Endothelial cell of umbilical vein (primary cell): ENCODE measurements around the gene KLRK1. TPM values are rescaled to one million over a fixed set of nuclear protein-coding genes. Genes with fewer than 3 reads are reported as not detected.
"Not testable (repeated sequence)": the region's sequence is repeated elsewhere in the genome, so short reads cannot be mapped to it uniquely, and the experiment has no call there.

ENCODE experiments used
- BruUV-seq: library from RNA; stranded (reverse); fragments of 400-500 nt; replicated peaks from 2 replicates; lab custom pipeline; 2021; lab: Mats Ljungman, UMichigan
- CTCF ChIA-PET: fragments of 300-600, 350-600 bp; sonication (Branson Sonifier 250); formaldehyde crosslinking; loops from one replicate; lab custom pipeline; 2021; ENCODE audit warnings: antibody characterized with exemption, inconsistent platforms; lab: Charles Lee
- POLR2A ChIA-PET: fragments of 300-600, 350-600 bp; sonication (Branson Sonifier 250); formaldehyde crosslinking; loops from one replicate; lab custom pipeline; 2021; ENCODE audit warnings: antibody characterized with exemption, inconsistent platforms; lab: Charles Lee
- DNase-seq: peaks from one replicate; pipeline ENCODE4 v3.0.0-alpha.2; 2011; ENCODE audit warnings: low read depth, low spot score
- FAIRE-seq: peaks from 2 replicates; lab custom pipeline; 2011; peaks lifted over from hg19 to GRCh38; lab: Jason Lieb, UNC
- H2AFZ ChIP-seq: 2 replicates; pipeline ENCODE4 v1.6.0; 2012; ENCODE audit warnings: low read depth, low read length, control low read depth, inconsistent platforms
- H3K27ac ChIP-seq: 2 replicates; pipeline ENCODE4 v1.5.1; 2011; ENCODE audit warnings: low read depth, mild to moderate bottlenecking, control low read depth, low read length, moderate library complexity; ENCODE audit not compliant: insufficient read depth
- H3K27me3 ChIP-seq, 2 experiments: 2 replicates each; pipeline versions ENCODE4 v1.6.0 to v1.6.1; 2011; ENCODE audit warnings: low read length in 2 of 2, mixed read lengths in 1 of 2; ENCODE audit not compliant: control insufficient read depth in 2 of 2, insufficient read depth in 2 of 2
- H3K36me3 ChIP-seq, 2 experiments: 2 replicates in 1 of 2; 3 replicates in 1 of 2; pipeline ENCODE4 v1.5.1; 2011; ENCODE audit warnings: low read length in 2 of 2, mild to moderate bottlenecking in 1 of 2, moderate library complexity in 1 of 2; ENCODE audit not compliant: control insufficient read depth in 2 of 2, insufficient read depth in 2 of 2; ENCODE audit errors: extremely low read depth in 1 of 2
- H3K4me1 ChIP-seq: 3 replicates; pipeline ENCODE4 v1.5.1; 2011; ENCODE audit warnings: mild to moderate bottlenecking, low read length; ENCODE audit not compliant: control insufficient read depth, insufficient read depth; ENCODE audit errors: extremely low read depth
- H3K4me2 ChIP-seq: 2 replicates; pipeline ENCODE4 v1.6.1; 2011; ENCODE audit warnings: low read length, control low read depth, mixed read lengths; ENCODE audit not compliant: insufficient read depth
- H3K4me3 ChIP-seq, 3 experiments: fragments of 200-600 bp in 1 of 3; sonication (generic), shearing (Covaris generic) in 1 of 3; replicated peaks in 1 of 3; 2 replicates each; pipeline ENCODE4 v1.5.1; 2011 to 2016; ENCODE audit warnings: control low read depth in 3 of 3, low read length in 3 of 3, mild to moderate bottlenecking in 2 of 3, inconsistent platforms in 1 of 3, low read depth in 1 of 3, moderate library complexity in 1 of 3; ENCODE audit not compliant: insufficient read depth in 1 of 3
- H3K79me2 ChIP-seq: 2 replicates; pipeline ENCODE4 v1.6.0; 2012; ENCODE audit warnings: low read length, inconsistent platforms; ENCODE audit not compliant: control insufficient read depth, insufficient read depth
- H3K9ac ChIP-seq: replicated peaks from 2 replicates; pipeline ENCODE3; 2011; ENCODE audit warnings: low read length, control low read depth; ENCODE audit not compliant: insufficient read depth; ENCODE audit errors: extremely low read depth
- H3K9me1 ChIP-seq: replicated peaks from 3 replicates; pipeline ENCODE4 v1.6.0; 2011; ENCODE audit warnings: mild to moderate bottlenecking, low read length; ENCODE audit not compliant: control insufficient read depth, insufficient read depth; ENCODE audit errors: extremely low read depth
- H3K9me3 ChIP-seq: replicated peaks from 2 replicates; pipeline ENCODE4 v1.5.1; 2012; ENCODE audit warnings: low read length, inconsistent platforms; ENCODE audit not compliant: control insufficient read depth, insufficient read depth
- H4K20me1 ChIP-seq: replicated peaks from 2 replicates; pipeline ENCODE3; 2011; ENCODE audit warnings: mild to moderate bottlenecking, low read length; ENCODE audit not compliant: control insufficient read depth, insufficient read depth; ENCODE audit errors: extremely low read depth
- FOS ChIP-seq: IDR thresholded peaks from 2 replicates; pipeline ENCODE4 v1.6.1; 2011; ENCODE audit warnings: mild to moderate bottlenecking, low read length, moderate library complexity, borderline replicate concordance; ENCODE audit not compliant: insufficient read depth
- dilution Hi-C: fragments of 300-500 bp; cut with MboI; formaldehyde crosslinking; loops from one replicate; pipeline ENCODE4 v1.15.0; 2019; ENCODE audit warnings: low sequenced_read_pairs; ENCODE audit not compliant: extremely low pct_ligation_motif_present
- intact Hi-C: fragments of 100-400 bp; cut with micrococcal nuclease; formaldehyde crosslinking; loops from one replicate; pipeline ENCODE4 v1.10.0; 2022
- polyA plus RNA-seq, 4 experiments: library from polyadenylated mRNA; depleted of rRNA in 3 of 4; stranded (reverse) in 3 of 4; unstranded in 1 of 4; fragments of >200 nt; gene quantifications; 2 replicates each; pipeline versions ENCODE4 v1.2.1 to v1.2.3, GENCODE V29; 2011 to 2012; ENCODE audit warnings: missing spikeins in 1 of 4
- total RNA-seq: library from RNA; stranded (reverse); gene quantifications from 2 replicates; pipeline ENCODE4 v1.2.3, GENCODE V29; 2021

The KLRK1 gene
- total and polyA plus RNA-seq, 2 donors (not counting 3 experiments of a cell fraction or from before 2014, with no cell fraction given): not detected

DNA sequence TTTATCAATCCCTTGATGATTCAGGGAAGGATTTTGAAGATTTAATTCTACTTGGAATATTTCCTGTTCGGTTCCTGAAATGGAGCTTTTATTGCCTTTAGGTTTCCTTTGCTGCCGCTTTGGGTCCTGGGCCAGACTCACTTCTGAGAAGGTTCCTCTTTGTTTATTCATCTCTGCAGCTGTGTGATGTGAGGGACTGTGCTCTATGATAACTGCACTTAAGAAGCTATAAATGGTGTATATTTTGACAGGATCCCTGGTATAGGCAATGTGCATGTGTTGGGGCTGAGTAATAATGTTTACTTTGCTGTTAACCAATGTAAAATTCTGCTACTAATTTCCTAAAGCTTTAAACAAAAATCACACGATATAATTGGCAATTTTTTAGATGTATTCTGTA is 46.0 kb upstream of the KLRK1 start, which contains the start of gene KLRC2:
KLRC2 (minus strand) TSS at position 195 of the 400 bp plus-strand sequence; CDS start at position 171, 24 bp downstream.
- H3K9ac ChIP-seq, CTCF ChIA-PET, BruUV-seq, H2AFZ ChIP-seq, H3K79me2 ChIP-seq, H3K4me3 ChIP-seq, dilution Hi-C loops, intact Hi-C loops, H3K27ac ChIP-seq, H3K27me3 ChIP-seq, H3K4me1 ChIP-seq, H3K4me2 ChIP-seq, H4K20me1 ChIP-seq, H3K9me1 ChIP-seq, H3K36me3 ChIP-seq, H3K9me3 ChIP-seq, POLR2A ChIA-PET: not testable (repeated sequence)
- FAIRE-seq (peak; percentile 62), DNase-seq (peak; percentile 83)
- TF ChIP-seq FOS: peak; percentile 40

DNA sequence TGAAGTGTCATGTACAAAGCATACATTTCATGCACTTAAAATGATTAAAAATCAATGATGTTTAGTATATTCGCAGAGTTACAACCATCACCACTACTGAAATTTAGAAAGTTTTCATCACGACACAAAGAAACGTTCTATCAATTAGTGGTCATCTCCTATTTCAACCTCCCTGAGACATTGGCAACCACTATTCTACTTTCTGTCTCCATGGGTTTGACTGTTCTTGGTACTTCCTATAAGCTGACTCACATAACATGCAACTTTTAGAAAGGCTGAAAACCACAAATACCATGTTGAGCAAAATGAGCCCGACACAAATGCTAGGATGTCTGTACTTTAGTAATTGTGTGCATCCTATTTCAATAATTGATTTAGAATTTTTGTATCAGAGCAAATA is 40.8 kb upstream of the KLRK1 start:
- H3K4me2 ChIP-seq, H3K36me3 ChIP-seq, H3K27me3 ChIP-seq, H3K9me3 ChIP-seq, POLR2A ChIA-PET, H3K9me1 ChIP-seq, BruUV-seq, H3K4me3 ChIP-seq, H3K4me1 ChIP-seq, H3K9ac ChIP-seq, DNase-seq, FAIRE-seq, dilution Hi-C loops, H3K27ac ChIP-seq, H4K20me1 ChIP-seq, intact Hi-C loops, H2AFZ ChIP-seq, H3K79me2 ChIP-seq, CTCF ChIA-PET: not testable (repeated sequence)

DNA sequence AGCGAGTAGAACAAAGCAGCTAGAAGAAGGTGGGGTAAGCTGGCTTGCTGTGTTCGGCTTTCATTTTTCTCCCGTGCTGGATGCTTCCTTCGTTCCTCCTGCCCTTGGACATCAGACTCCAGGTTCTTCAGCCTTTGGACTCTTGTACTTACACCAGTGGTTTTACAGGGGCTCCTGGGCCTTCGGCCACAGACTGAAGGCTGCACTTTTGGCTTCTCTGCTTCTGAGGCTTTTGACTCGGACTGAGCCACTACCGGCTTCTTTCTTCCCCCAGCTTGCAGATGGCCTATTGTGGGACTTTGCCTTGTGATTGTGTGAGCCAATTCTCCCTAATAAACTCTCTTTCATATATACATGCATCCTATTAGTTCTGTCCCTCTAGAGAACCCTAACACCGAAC is 36.1 kb upstream of the KLRK1 start:
- POLR2A ChIA-PET, intact Hi-C loops, H3K79me2 ChIP-seq, H3K9ac ChIP-seq, H3K9me3 ChIP-seq, H3K36me3 ChIP-seq, H3K4me3 ChIP-seq, dilution Hi-C loops, FAIRE-seq, H3K4me2 ChIP-seq, H3K4me1 ChIP-seq, H4K20me1 ChIP-seq, H3K27ac ChIP-seq, H3K9me1 ChIP-seq, DNase-seq, H3K27me3 ChIP-seq, BruUV-seq, H2AFZ ChIP-seq: not testable (repeated sequence)
- CTCF ChIA-PET: interaction anchor here (0.6 kb wide), 1 partner anchor 15 kb away, joined by 6 read pairs; no protein-coding TSS in a partner anchor

DNA sequence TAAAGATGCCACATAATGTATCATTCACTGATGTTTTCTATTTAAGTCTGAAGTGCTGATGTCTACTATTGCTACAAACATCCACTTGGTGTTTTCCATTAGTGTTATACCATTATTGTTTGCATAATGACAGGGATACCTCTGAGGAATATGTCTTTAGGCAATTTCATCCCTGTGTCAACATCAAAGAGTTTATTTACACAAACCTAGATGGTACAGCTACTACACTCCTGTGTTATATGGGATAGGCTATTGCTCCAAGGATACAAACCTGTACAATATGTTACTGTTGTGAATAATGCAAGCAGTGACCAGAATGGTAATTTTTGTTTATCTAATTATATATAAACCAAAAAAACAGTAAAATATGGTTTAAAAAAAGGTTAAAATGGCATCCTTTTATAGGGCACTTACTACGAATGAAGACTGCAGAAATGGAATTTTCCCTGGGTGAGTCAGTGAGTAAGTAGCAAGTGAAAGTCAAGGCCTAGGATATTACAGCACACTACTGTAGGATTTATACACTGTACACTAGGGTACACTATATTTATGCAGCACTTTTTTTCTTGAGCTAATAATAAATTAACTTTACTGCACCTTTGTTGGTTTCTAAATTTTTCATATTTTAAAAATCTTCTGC is 34.5 kb upstream of the KLRK1 start:
- POLR2A ChIA-PET: not testable (repeated sequence)

More for the DNA sequence above, 34.5 kb upstream of the KLRK1 start:
- BruUV-seq, DNase-seq, H2AFZ ChIP-seq, H3K36me3 ChIP-seq, H4K20me1 ChIP-seq, H3K4me2 ChIP-seq, H3K79me2 ChIP-seq, H3K4me1 ChIP-seq, H3K9me3 ChIP-seq, H3K9ac ChIP-seq, intact Hi-C loops, H3K9me1 ChIP-seq, H3K4me3 ChIP-seq, H3K27ac ChIP-seq, FAIRE-seq, CTCF ChIA-PET, H3K27me3 ChIP-seq, dilution Hi-C loops: not testable (repeated sequence)
